ENCODE data around the gene FIBCD1. TPM values are rescaled to one million over a fixed set of nuclear protein-coding genes. Genes with fewer than 3 reads are reported as not detected.

FIBCD1 gene
- total RNA-seq, 1 experiment from 2014 or later: 1.4 TPM

- Mint-ChIP-seq H3K4me3 (ENCODE audit: low read depth, unreplicated experiment) (no peak overlapping the region), H3K27ac (ENCODE audit: unreplicated experiment) (no peak overlapping the region), H3K27me3 (ENCODE audit: unreplicated experiment) (peaks cover 44% of the 10 kb centered on the region), H3K36me3 (ENCODE audit: insufficient read depth, unreplicated experiment) (no peaks in the 10 kb centered on the region), H3K4me1 (ENCODE audit: low read depth, unreplicated experiment) (no peaks in the 10 kb centered on the region), H3K9me3 (ENCODE audit: low read depth, unreplicated experiment) (no peaks in the 10 kb centered on the region)
- BruUV-seq (replicated peaks): no TSS peak
- TF ChIP-seq CTCF (IDR thresholded peaks at IDR 0.05; ENCODE audit: unreplicated experiment): no peak
- DNase-seq: no peak
- CTCF ChIA-PET: no interaction called here
- intact Hi-C loops (cut with micrococcal nuclease; ENCODE audit: unreplicated experiment): no loop called here
Observed at GRCh38 chr9:130918826-130919558, 20.1 kb downstream of the FIBCD1 start.

GRCh38 chr9:130918101-130918825 is 20.8 kb downstream of the FIBCD1 start:
- intact Hi-C loops (cut with micrococcal nuclease; ENCODE audit: unreplicated experiment): no loop called here
- no TSS peak for BruUV-seq (replicated peaks)
- CTCF ChIA-PET: interaction anchor here (0.6 kb wide), 1 partner anchor 11 kb away, joined by 4 read pairs; no protein-coding TSS in a partner anchor
- Mint-ChIP-seq H3K4me3 (ENCODE audit: low read depth, unreplicated experiment) (no peak overlapping the region), H3K27ac (ENCODE audit: unreplicated experiment) (no peak overlapping the region), H3K4me1 (ENCODE audit: low read depth, unreplicated experiment) (no peaks in the 10 kb centered on the region), H3K27me3 (ENCODE audit: unreplicated experiment) (peaks cover 41% of the 10 kb centered on the region), H3K9me3 (ENCODE audit: low read depth, unreplicated experiment) (no peaks in the 10 kb centered on the region), H3K36me3 (ENCODE audit: insufficient read depth, unreplicated experiment) (no peaks in the 10 kb centered on the region)
- no peak for TF ChIP-seq CTCF (IDR thresholded peaks at IDR 0.05; ENCODE audit: unreplicated experiment)
- DNase-seq: no peak

- no TSS peak for BruUV-seq (replicated peaks)
- H3K27me3 Mint-ChIP-seq (ENCODE audit: unreplicated experiment): peaks cover 32% of the 10 kb centered on the region
- CTCF ChIA-PET: interaction anchor here (0.5 to 0.6 kb wide), 2 partner anchors 12 to 177 kb away, joined by 3 to 4 read pairs; no protein-coding TSS in a partner anchor
- intact Hi-C loops (cut with micrococcal nuclease; ENCODE audit: unreplicated experiment): no loop called here
- no peaks in the 10 kb centered on the region for H3K9me3 Mint-ChIP-seq (ENCODE audit: low read depth, unreplicated experiment)
- TF ChIP-seq CTCF (IDR thresholded peaks at IDR 0.05; ENCODE audit: unreplicated experiment): no peak
- H3K36me3 Mint-ChIP-seq (ENCODE audit: insufficient read depth, unreplicated experiment): no peaks in the 10 kb centered on the region
- H3K4me1 Mint-ChIP-seq (ENCODE audit: low read depth, unreplicated experiment): no peaks in the 10 kb centered on the region
- H3K27ac Mint-ChIP-seq (ENCODE audit: unreplicated experiment): no peak overlapping the region
- no peak for DNase-seq
- H3K4me3 Mint-ChIP-seq (ENCODE audit: low read depth, unreplicated experiment): no peak overlapping the region
Observed at GRCh38 chr9:130917168-130917960, 21.7 kb downstream of the FIBCD1 start.

GRCh38 chr9:130915096-130915447 is 24.0 kb downstream of the FIBCD1 start:
- Mint-ChIP-seq H3K9me3 (ENCODE audit: low read depth, unreplicated experiment) (no peaks in the 10 kb centered on the region), H3K27ac (ENCODE audit: unreplicated experiment) (no peak overlapping the region), H3K36me3 (ENCODE audit: insufficient read depth, unreplicated experiment) (no peaks in the 10 kb centered on the region), H3K4me1 (ENCODE audit: low read depth, unreplicated experiment) (no peaks in the 10 kb centered on the region), H3K27me3 (ENCODE audit: unreplicated experiment) (peaks cover 21% of the 10 kb centered on the region), H3K4me3 (ENCODE audit: low read depth, unreplicated experiment) (no peak overlapping the region)
- DNase-seq: no peak
- TF ChIP-seq CTCF (IDR thresholded peaks at IDR 0.05; ENCODE audit: unreplicated experiment): no peak
- intact Hi-C loops (cut with micrococcal nuclease; ENCODE audit: unreplicated experiment): no loop called here
- CTCF ChIA-PET: no interaction called here
- BruUV-seq (replicated peaks): no TSS peak

All from Calu3 (cell line).